DOHH2 (cell line): ENCODE measurements around the gene UBE2L5.

Experiments used
- H3F3A ChIP-seq: fragments of 200-600 bp; sonication (generic), shearing (Covaris generic); 2 replicates; pipeline ENCODE4 v1.6.0; 2016; ENCODE audit warnings: antibody characterized with exemption, mild to moderate bottlenecking; ENCODE audit not compliant: control insufficient read depth, insufficient read depth
- H3K27ac ChIP-seq: fragments of 200-600 bp; sonication (generic); 2 replicates; pipeline ENCODE4 v1.5.1; 2014; ENCODE audit warnings: low read depth, mild to moderate bottlenecking, low read length, moderate library complexity
- H3K27me3 ChIP-seq: fragments of 200-600 bp; sonication (generic); 2 replicates; pipeline ENCODE4 v1.6.1; 2014; ENCODE audit warnings: mild to moderate bottlenecking, low read length, mixed read lengths; ENCODE audit not compliant: control insufficient read depth
- H3K36me3 ChIP-seq: fragments of 200-600 bp; sonication (generic); 2 replicates; pipeline ENCODE4 v1.6.1; 2014; ENCODE audit warnings: mild to moderate bottlenecking, low read length, moderate library complexity, mixed read lengths; ENCODE audit not compliant: control insufficient read depth
- H3K4me1 ChIP-seq: fragments of 200-600 bp; sonication (generic); 2 replicates; pipeline ENCODE4 v1.6.1; 2014; ENCODE audit warnings: mild to moderate bottlenecking, low read length, mixed read lengths; ENCODE audit not compliant: control insufficient read depth
- H3K4me2 ChIP-seq: fragments of 200-600 bp; sonication (generic); 2 replicates; pipeline ENCODE4 v1.6.0; 2014; ENCODE audit warnings: mild to moderate bottlenecking, low read length, moderate library complexity
- H3K4me3 ChIP-seq: fragments of 200-600 bp; sonication (generic); 2 replicates; pipeline ENCODE4 v1.5.1; 2014; ENCODE audit warnings: mild to moderate bottlenecking, low read length, mixed read lengths
- H3K79me2 ChIP-seq: fragments of 200-600 bp; sonication (generic); 2 replicates; pipeline ENCODE4 v1.6.1; 2014; ENCODE audit warnings: mild to moderate bottlenecking, low read length, mixed read lengths; ENCODE audit not compliant: control insufficient read depth
- H3K9me2 ChIP-seq: fragments of 200-600 bp; sonication (generic); replicated peaks from 2 replicates; pipeline ENCODE4 v1.6.1; 2014; ENCODE audit warnings: mild to moderate bottlenecking, low read length, mixed read lengths; ENCODE audit not compliant: control insufficient read depth
- H3K9me3 ChIP-seq: fragments of 200-600 bp; sonication (generic); 2 replicates; pipeline ENCODE4 v1.6.1; 2014; ENCODE audit warnings: antibody characterized with exemption, low read length, mixed read lengths; ENCODE audit not compliant: control insufficient read depth, insufficient read depth
- H4K20me1 ChIP-seq: fragments of 200-600 bp; sonication (generic); 2 replicates; pipeline ENCODE4 v1.6.0; 2014; ENCODE audit warnings: low read depth, mild to moderate bottlenecking, antibody characterized with exemption, low read length, moderate library complexity; ENCODE audit not compliant: control insufficient read depth, insufficient read depth
- EZH2phosphoT487 ChIP-seq: fragments of 200-600 bp; sonication (generic); IDR thresholded peaks from 2 replicates; pipeline ENCODE4 v1.6.1; 2017; ENCODE audit warnings: borderline replicate concordance, mild to moderate bottlenecking, antibody characterized with exemption, low read length, moderate library complexity, mixed read lengths
- TF ChIP-seq, protein P1 (sequence below): fragments of 200-600 bp; sonication (generic); IDR thresholded peaks from one replicate; pipeline ENCODE4 v1.5.1; 2014; ENCODE audit warnings: antibody characterized with exemption, mild to moderate bottlenecking, low read depth, low read length; ENCODE audit not compliant: poor library complexity, severe bottlenecking

UBE2L5 gene

DNA sequence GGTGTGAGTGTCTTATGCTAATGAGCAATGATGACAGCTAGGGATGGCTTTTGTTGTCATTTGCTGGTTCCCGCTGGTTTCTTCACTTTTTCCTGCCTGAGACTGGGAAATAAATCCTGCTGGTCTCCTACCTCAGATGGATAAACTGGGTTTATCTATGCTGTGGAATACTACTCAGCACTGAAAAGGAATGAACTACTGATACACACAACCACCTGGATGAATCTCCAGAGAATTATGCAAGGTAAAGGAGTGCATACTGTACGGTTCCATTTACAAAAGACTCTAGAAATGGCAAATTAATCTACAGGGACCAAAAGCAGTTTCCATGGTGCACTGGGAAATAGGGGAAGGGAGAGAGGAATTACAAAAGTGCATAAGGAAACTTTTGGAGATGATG is 41.2 kb upstream of the UBE2L5 start:
- Histone ChIP-seq H3F3A (peaks cover 7% of the 10 kb centered on the region), H3K79me2 (peaks cover 10% of the 10 kb centered on the region), H3K4me2 (no peak overlapping the region), H3K27ac (no peak overlapping the region), H3K4me3 (no peak overlapping the region), H4K20me1 (no peaks in the 10 kb centered on the region), H3K36me3 (peaks cover 7% of the 10 kb centered on the region; the same call in 1 of the 2 replicates), H3K9me3 (no peaks in the 10 kb centered on the region), H3K4me1 (peaks cover 38% of the 10 kb centered on the region), H3K9me2 (no peaks in the 10 kb centered on the region), H3K27me3 (no peaks in the 10 kb centered on the region)
- no peak for TF ChIP-seq EZH2phosphoT487
- TF ChIP-seq, protein P1, sequence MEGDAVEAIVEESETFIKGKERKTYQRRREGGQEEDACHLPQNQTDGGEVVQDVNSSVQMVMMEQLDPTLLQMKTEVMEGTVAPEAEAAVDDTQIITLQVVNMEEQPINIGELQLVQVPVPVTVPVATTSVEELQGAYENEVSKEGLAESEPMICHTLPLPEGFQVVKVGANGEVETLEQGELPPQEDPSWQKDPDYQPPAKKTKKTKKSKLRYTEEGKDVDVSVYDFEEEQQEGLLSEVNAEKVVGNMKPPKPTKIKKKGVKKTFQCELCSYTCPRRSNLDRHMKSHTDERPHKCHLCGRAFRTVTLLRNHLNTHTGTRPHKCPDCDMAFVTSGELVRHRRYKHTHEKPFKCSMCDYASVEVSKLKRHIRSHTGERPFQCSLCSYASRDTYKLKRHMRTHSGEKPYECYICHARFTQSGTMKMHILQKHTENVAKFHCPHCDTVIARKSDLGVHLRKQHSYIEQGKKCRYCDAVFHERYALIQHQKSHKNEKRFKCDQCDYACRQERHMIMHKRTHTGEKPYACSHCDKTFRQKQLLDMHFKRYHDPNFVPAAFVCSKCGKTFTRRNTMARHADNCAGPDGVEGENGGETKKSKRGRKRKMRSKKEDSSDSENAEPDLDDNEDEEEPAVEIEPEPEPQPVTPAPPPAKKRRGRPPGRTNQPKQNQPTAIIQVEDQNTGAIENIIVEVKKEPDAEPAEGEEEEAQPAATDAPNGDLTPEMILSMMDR: no peak

DNA sequence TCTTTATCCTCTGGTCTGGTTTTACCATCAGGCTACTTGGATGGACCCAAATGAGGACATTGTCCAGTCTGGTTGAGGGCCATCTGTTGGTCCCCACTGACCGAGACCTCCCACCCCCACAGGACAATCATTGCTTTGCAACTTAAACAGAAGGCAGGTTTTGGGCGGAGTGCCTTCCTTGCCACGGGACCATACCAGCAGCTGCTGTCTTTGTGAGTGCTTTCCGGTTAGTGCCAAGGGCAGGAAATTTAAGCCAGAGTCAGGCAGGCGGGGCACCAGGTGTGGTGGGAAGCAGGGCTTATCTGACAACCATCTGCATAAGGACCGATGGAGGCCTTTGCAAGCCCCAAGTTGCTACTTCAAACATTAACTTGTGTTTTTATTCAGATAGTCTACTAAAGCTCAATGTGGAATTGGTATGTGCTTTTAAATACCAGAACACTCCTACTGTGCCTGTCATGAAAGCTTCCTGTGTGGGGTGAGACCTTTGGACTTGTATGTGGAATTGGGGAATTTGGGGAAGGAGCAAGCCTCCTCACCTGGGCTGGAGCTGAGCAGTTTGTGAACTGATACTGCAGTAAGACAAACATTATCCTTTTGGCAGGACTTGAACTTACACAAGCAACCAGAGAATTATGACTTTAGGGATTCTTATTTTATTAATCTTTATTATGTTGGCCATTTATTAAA is 39.3 kb upstream of the UBE2L5 start:
- H3K4me3 ChIP-seq: no peak overlapping the region
- no peaks in the 10 kb centered on the region for H3K36me3 ChIP-seq
- no peaks in the 10 kb centered on the region for H3K27me3 ChIP-seq
- no peaks in the 10 kb centered on the region for H4K20me1 ChIP-seq
- H3K9me3 ChIP-seq: no peaks in the 10 kb centered on the region
- no peaks in the 10 kb centered on the region for H3K9me2 ChIP-seq
- H3K79me2 ChIP-seq: no peaks in the 10 kb centered on the region
- H3K4me1 ChIP-seq: peaks cover 19% of the 10 kb centered on the region
- no peaks in the 10 kb centered on the region for H3F3A ChIP-seq
- no peak for TF ChIP-seq EZH2phosphoT487
- TF ChIP-seq, protein P1: no peak
- no peak overlapping the region for H3K27ac ChIP-seq
- H3K4me2 ChIP-seq: no peak overlapping the region

DNA sequence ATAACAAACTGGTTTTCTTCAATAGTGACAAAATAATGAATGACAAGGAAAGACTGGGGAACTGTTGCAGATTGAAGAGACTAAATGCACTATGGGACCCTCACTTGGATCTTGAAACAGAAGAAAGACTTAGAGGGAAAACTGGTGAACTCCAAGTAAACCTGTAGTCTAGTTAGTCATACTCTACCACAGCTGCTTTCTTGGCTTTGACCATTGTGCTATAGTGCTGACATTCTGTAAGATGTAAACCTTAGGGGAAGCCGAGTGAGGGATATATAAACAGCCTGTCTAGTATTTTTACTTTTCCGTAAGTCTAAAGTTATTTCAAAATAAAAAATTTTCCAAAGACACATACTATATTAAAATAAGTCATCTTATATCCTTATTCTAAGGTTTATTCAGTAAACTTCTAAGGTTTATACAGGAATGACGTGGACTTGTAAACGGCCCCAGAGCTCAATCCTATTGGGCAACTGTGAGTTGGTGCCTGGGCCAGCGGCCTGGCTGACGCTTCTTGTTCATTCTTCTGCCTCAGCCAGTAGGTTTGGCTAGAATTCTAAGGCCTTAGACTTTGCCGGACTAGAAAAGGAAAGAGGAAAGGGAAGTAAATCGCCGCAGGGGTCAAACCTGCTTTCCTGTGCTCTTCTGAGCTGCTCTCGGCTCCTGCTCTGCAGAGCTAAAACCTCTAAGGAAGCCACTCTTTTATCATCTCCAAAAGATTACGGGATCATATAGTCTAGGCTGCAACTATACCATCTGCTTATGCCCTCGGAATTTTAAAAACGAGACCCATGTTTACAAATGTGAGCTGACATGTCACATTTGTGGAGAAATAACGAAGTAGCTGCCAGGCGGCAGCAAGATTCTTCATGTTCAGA is 33.6 kb upstream of the UBE2L5 start:
- Histone ChIP-seq H3F3A (no peaks in the 10 kb centered on the region), H3K27me3 (no peaks in the 10 kb centered on the region), H3K27ac (no peak overlapping the region), H4K20me1 (no peaks in the 10 kb centered on the region), H3K9me3 (no peaks in the 10 kb centered on the region), H3K4me3 (no peak overlapping the region), H3K4me2 (no peak overlapping the region), H3K79me2 (no peaks in the 10 kb centered on the region), H3K9me2 (no peaks in the 10 kb centered on the region), H3K4me1 (peaks cover 3% of the 10 kb centered on the region; the same call in 1 of the 2 replicates), H3K36me3 (no peaks in the 10 kb centered on the region)
- TF ChIP-seq, protein P1: no peak
- no peak for TF ChIP-seq EZH2phosphoT487
